ENCODE results near the gene ELANE.

The ELANE gene

GRCh38 chr19:892243-892893 lies 40.3 kb downstream of the ELANE start:
- Histone ChIP-seq H3K9ac (ENCODE audit: low read length) (peak overlapping the region; percentile 92), H3K4me3 (ENCODE audit: low read depth, low read length, poor library complexity, severe bottlenecking) (peak overlapping the region; percentile 76), H3K9me3 (ENCODE audit: low read length) (no peaks in the 10 kb centered on the region), H3K4me2 (ENCODE audit: low read length) (peak overlapping the region; percentile 64), H3K4me1 (ENCODE audit: insufficient read depth, low read length, severe bottlenecking) (peaks cover 14% of the 10 kb centered on the region), H4K20me1 (ENCODE audit: insufficient read depth, low read length) (no peaks in the 10 kb centered on the region), H3K27ac (ENCODE audit: low read depth, low read length, poor library complexity, severe bottlenecking) (peak overlapping the region; percentile 80), H3K79me2 (ENCODE audit: insufficient read depth, low read length) (no peaks in the 10 kb centered on the region), H3K36me3 (ENCODE audit: insufficient read depth, low read length) (peaks cover 21% of the 10 kb centered on the region), H3F3A (ENCODE audit: insufficient read depth, low read length) (peaks cover 4% of the 10 kb centered on the region; the same call in 1 of the 2 replicates), H3K9me2 (ENCODE audit: low read depth, low read length) (no peaks in the 10 kb centered on the region), H3K27me3 (ENCODE audit: insufficient read depth, low read length) (no peaks in the 10 kb centered on the region), H2AFZ (ENCODE audit: low read length) (no peak overlapping the region)
- TF ChIP-seq CTCF (IDR thresholded peaks at IDR 0.05; ENCODE audit: low read length): no peak
- TF ChIP-seq EZH2 (IDR thresholded peaks at IDR 0.05; ENCODE audit: borderline replicate concordance, low read length): no peak

- peak within 1 kb of the TSS; percentile 76 for H3K4me3 ChIP-seq (ENCODE audit: low read depth, low read length, poor library complexity, severe bottlenecking)
- peak within 1 kb of the TSS; percentile 64 for H3K4me2 ChIP-seq (ENCODE audit: low read length)
- peak within 1 kb of the TSS; percentile 80 for H3K27ac ChIP-seq (ENCODE audit: low read depth, low read length, poor library complexity, severe bottlenecking)
- no peak within 1 kb of the TSS for H2AFZ ChIP-seq (ENCODE audit: low read length)
- no peaks in the 10 kb centered on the region for H3K27me3 ChIP-seq (ENCODE audit: insufficient read depth, low read length)
- no peaks in the 10 kb centered on the region for H3K9me3 ChIP-seq (ENCODE audit: low read length)
- H4K20me1 ChIP-seq (ENCODE audit: insufficient read depth, low read length): no peaks in the 10 kb centered on the region
- H3K36me3 ChIP-seq (ENCODE audit: insufficient read depth, low read length): peaks cover 26% of the 10 kb centered on the region
- no peaks in the 10 kb centered on the region for H3K9me2 ChIP-seq (ENCODE audit: low read depth, low read length)
- H3K4me1 ChIP-seq (ENCODE audit: insufficient read depth, low read length, severe bottlenecking): peaks cover 13% of the 10 kb centered on the region
- TF ChIP-seq EZH2 (IDR thresholded peaks at IDR 0.05; ENCODE audit: borderline replicate concordance, low read length) (no peak), CTCF (IDR thresholded peaks at IDR 0.05; ENCODE audit: low read length) (no peak)
- H3K9ac ChIP-seq (ENCODE audit: low read length): peak within 1 kb of the TSS; percentile 92
- peaks cover 4% of the 10 kb centered on the region; the same call in 1 of the 2 replicates for H3F3A ChIP-seq (ENCODE audit: insufficient read depth, low read length)
- H3K79me2 ChIP-seq (ENCODE audit: insufficient read depth, low read length): no peaks in the 10 kb centered on the region
Observed at GRCh38 chr19:892894-893689, 41.0 kb downstream of the ELANE start, which contains the start of the genes MED16 and RNU6-9. Gene MED16, minus strand, starts transcription at chr19:893187. Its CDS starts 2,056 bp downstream, at chr19:891131. Gene RNU6-9, plus strand, starts transcription at chr19:893484.

GRCh38 chr19:896434-896833 lies 44.3 kb downstream of the ELANE start:
- Histone ChIP-seq H3K4me3 (ENCODE audit: low read depth, low read length, poor library complexity, severe bottlenecking) (no peak overlapping the region), H3K79me2 (ENCODE audit: insufficient read depth, low read length) (no peaks in the 10 kb centered on the region), H3K4me1 (ENCODE audit: insufficient read depth, low read length, severe bottlenecking) (peaks cover 25% of the 10 kb centered on the region), H3K9ac (ENCODE audit: low read length) (no peak overlapping the region), H3K9me2 (ENCODE audit: low read depth, low read length) (no peaks in the 10 kb centered on the region), H3F3A (ENCODE audit: insufficient read depth, low read length) (no peaks in the 10 kb centered on the region; the same call in 1 of the 2 replicates), H3K9me3 (ENCODE audit: low read length) (no peaks in the 10 kb centered on the region), H3K4me2 (ENCODE audit: low read length) (no peak overlapping the region), H3K27me3 (ENCODE audit: insufficient read depth, low read length) (no peaks in the 10 kb centered on the region), H3K36me3 (ENCODE audit: insufficient read depth, low read length) (peaks cover 28% of the 10 kb centered on the region), H3K27ac (ENCODE audit: low read depth, low read length, poor library complexity, severe bottlenecking) (no peak overlapping the region), H4K20me1 (ENCODE audit: insufficient read depth, low read length) (no peaks in the 10 kb centered on the region), H2AFZ (ENCODE audit: low read length) (no peak overlapping the region)
- TF ChIP-seq CTCF (IDR thresholded peaks at IDR 0.05; ENCODE audit: low read length) (no peak), EZH2 (IDR thresholded peaks at IDR 0.05; ENCODE audit: borderline replicate concordance, low read length) (no peak)
